ENCODE results near the gene GNA14.

GRCh38 chr9:77561331-77562018 lies 86.6 kb downstream of the GNA14 start:
- TF ChIP-seq YY1 (IDR thresholded peaks at IDR 0.05; ENCODE audit: insufficient read depth, insufficient read length) (no peak), ZNF274 (IDR thresholded peaks at IDR 0.05; ENCODE audit: low read depth, low read length) (no peak)
